Neural crest cell (in vitro differentiated cells): ENCODE data around the gene C14orf119. TPM values are rescaled to one million over a fixed set of nuclear protein-coding genes. Genes with fewer than 3 reads are reported as not detected.

ENCODE experiments used
- DNase-seq: peaks from one replicate; pipeline ENCODE4 v3.0.0; 2021; ENCODE audit warnings: low read depth, mixed read lengths, low spot score
- H3K27ac Mint-ChIP-seq: one replicate; pipeline ENCODE4 v1.8.0; 2021; ENCODE audit warnings: mild to moderate bottlenecking, mixed read lengths; ENCODE audit not compliant: unreplicated experiment
- H3K27me3 Mint-ChIP-seq: 2 replicates; pipeline ENCODE4 v1.8.0; 2021; ENCODE audit warnings: low read depth, mild to moderate bottlenecking, mixed read lengths
- H3K36me3 Mint-ChIP-seq: 2 replicates; pipeline ENCODE4 v1.8.0; 2021; ENCODE audit warnings: low read depth, mild to moderate bottlenecking, mixed read lengths
- H3K4me1 Mint-ChIP-seq: 2 replicates; pipeline ENCODE4 v1.8.0; 2021; ENCODE audit warnings: mixed read lengths
- H3K4me3 Mint-ChIP-seq: one replicate; pipeline ENCODE4 v1.8.0; 2021; ENCODE audit warnings: mild to moderate bottlenecking, mixed read lengths
- H3K9me3 Mint-ChIP-seq: 2 replicates; pipeline ENCODE4 v1.8.0; 2021; ENCODE audit warnings: mixed read lengths
- total RNA-seq: library from RNA; stranded (reverse); gene quantifications from 2 replicates; pipeline ENCODE4 v1.2.1, GENCODE V29; 2021
- TF ChIP-seq, protein P1 (sequence below): fragments of 200-600 bp; sonication (generic); conservative IDR thresholded peaks from 2 replicates; pipeline ENCODE4 v1.5.0; 2021; ENCODE audit warnings: antibody characterized with exemption, mild to moderate bottlenecking

Gene C14orf119
- total RNA-seq, 1 donor from 2014 or later, result 48.6 TPM

DNA sequence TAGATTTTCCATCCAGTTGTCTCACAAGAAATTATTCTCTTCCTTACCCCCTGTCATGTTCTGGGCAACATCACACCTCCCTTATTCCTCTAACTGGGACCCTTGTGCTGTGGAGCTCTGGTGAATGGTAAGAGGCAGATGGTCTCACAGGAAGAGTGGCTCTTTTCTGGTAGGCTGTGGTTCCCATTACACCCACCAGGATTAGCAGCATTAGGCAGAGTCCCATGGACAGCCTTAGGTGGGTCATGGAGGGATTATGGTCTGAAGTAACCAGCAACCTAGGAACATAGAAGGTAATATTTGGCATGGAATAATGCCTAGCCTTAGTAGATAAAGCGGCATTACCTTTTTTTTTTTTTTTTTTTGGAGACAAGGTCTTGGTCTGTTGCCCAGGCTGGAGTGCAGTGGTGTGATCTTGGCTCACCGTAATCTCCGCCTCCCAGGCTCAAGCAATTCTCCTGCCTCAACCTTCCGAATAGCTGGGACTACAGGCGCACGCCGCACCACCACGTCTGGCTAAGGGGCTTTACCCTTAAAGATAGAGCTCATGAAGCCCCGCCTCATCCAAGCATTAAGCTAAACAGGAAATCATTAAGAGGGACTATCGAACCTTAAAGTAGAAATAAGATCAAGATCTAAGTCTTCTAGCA is 4.0 kb downstream of the C14orf119 start:
- TF ChIP-seq, protein P1, sequence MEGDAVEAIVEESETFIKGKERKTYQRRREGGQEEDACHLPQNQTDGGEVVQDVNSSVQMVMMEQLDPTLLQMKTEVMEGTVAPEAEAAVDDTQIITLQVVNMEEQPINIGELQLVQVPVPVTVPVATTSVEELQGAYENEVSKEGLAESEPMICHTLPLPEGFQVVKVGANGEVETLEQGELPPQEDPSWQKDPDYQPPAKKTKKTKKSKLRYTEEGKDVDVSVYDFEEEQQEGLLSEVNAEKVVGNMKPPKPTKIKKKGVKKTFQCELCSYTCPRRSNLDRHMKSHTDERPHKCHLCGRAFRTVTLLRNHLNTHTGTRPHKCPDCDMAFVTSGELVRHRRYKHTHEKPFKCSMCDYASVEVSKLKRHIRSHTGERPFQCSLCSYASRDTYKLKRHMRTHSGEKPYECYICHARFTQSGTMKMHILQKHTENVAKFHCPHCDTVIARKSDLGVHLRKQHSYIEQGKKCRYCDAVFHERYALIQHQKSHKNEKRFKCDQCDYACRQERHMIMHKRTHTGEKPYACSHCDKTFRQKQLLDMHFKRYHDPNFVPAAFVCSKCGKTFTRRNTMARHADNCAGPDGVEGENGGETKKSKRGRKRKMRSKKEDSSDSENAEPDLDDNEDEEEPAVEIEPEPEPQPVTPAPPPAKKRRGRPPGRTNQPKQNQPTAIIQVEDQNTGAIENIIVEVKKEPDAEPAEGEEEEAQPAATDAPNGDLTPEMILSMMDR, result no peak

DNA sequence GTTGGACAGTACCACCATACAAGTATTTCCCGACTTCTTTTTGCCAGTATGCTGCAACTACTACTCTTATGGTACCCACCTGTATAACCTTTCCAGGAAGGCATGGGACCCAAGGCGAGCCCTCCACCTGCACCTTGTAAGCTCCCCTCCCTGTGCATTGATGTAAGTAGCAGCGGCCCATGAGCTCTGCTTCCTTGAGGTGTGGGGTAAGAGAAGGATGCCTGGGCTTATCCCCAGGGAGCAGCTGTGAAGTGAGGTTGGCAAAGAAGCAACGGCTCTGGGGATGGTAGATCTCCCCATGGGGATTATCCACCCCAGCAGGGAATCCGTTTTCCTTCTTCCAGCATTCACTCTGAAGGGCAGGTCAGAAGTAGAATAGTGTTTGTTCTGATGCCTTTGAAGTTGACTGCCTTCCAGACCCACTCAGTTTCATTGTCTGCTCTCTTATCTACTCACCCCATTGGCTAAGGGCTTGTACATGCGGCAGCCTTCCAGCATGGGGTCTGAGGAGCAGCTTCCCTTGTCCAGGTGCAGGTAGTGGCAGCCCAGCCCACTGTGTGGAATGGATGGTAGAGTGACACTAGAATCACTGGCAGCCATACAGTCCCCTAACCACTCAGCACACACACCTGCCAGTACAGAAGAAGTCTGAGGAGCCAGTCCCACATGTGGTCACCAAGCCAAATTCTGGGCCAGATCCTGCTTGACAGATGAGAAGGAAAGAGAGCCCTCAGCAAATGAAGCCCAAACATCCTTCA is 6.1 kb downstream of the C14orf119 start:
- no peak overlapping the region for H3K27ac Mint-ChIP-seq
- peaks cover 18% of the 10 kb centered on the region for H3K4me1 Mint-ChIP-seq
- H3K27me3 Mint-ChIP-seq, result peaks cover 13% of the 10 kb centered on the region

More for the DNA sequence above, 4.0 kb downstream of the C14orf119 start:
- Mint-ChIP-seq H3K36me3 (peaks cover 2% of the 10 kb centered on the region), H3K27ac (no peak overlapping the region), H3K4me1 (peaks cover 9% of the 10 kb centered on the region), H3K27me3 (peaks cover 7% of the 10 kb centered on the region), H3K4me3 (peak overlapping the region; percentile 32), H3K9me3 (no peaks in the 10 kb centered on the region)
- no peak for DNase-seq

DNA sequence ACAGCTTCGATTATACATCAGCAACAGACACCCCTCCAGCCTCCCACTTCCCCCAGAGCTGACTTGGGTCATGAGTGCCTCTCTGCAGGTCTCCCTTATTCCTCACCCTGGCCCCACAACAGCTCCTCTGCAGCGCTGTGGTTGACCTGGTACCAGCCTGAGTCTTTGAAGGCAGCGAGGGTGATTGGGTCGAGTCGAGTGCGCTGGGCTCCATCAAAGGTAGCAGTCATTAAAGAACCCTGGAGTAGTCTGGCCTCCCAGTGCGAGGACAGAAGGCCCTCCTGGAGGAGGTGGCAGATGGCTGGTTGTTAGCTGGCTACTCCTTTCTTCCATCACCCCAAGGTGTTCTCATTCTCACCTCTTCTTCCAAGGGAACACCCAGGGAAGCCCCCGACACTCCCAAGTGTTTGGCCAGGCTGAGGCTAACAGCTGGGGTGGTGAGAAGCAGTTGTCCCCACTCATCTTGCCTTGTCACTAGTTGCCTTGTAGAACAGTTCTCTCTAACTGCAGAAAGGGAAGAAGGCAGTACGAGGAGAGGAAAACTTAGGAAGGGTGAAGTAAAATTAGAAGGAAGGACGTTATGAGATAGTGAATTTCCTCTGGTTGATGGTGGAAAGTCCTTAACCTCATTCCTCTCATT is 6.8 kb downstream of the C14orf119 start:
- no peak for DNase-seq
- Mint-ChIP-seq H3K27me3 (peaks cover 13% of the 10 kb centered on the region), H3K27ac (no peak overlapping the region), H3K4me3 (no peak overlapping the region), H3K36me3 (peaks cover 2% of the 10 kb centered on the region), H3K4me1 (peaks cover 10% of the 10 kb centered on the region), H3K9me3 (no peaks in the 10 kb centered on the region)
- TF ChIP-seq, protein P1, result no peak

More for the DNA sequence above, 6.1 kb downstream of the C14orf119 start:
- no peaks in the 10 kb centered on the region for H3K9me3 Mint-ChIP-seq
- TF ChIP-seq, protein P1, result no peak
- DNase-seq, result no peak
- H3K36me3 Mint-ChIP-seq, result peaks cover 2% of the 10 kb centered on the region
- H3K4me3 Mint-ChIP-seq, result no peak overlapping the region

DNA sequence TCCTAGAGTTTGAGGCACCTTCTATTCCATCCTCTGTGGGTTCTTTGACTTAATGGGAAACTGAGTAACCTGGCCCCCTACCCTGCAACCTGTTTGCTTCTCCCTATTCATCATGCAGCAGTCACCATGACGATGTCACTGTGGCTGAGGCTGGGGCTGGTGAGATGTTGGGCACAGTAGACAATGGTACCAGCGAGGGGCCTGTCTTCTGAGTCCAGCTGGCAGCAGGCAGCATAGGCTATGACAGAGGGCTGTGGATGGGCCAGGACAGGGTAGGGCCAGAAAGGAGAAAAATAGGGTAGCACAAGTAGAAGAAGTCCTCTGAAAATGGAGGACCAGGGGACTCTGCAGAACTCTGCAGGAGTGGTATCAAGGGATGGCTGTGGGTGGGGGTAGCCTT is 7.5 kb downstream of the C14orf119 start:
- Mint-ChIP-seq H3K27me3 (peaks cover 13% of the 10 kb centered on the region), H3K4me3 (no peak overlapping the region), H3K4me1 (peaks cover 9% of the 10 kb centered on the region), H3K36me3 (peaks cover 2% of the 10 kb centered on the region), H3K27ac (no peak overlapping the region), H3K9me3 (no peaks in the 10 kb centered on the region)
- DNase-seq, result no peak
- TF ChIP-seq, protein P1, result no peak

DNA sequence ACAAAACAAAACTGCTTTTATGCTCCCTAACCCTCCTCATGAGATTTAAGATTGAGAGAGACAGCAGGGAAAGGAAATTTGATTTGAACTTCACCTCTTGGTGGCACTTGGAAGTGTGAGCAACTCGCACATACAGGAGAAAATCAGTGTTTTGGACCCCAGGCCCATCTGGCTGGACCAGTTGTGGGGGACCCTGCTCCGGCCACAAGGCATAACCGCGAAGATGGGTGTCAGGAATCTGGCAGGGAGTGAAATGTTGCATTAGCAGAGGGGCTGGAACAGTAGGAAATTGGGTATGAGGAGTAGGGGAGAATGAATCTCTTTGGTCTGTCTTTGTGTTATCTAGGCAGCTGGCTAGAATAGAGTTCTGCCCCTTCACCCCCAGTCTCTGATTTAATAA is 8.3 kb downstream of the C14orf119 start:
- H3K4me1 Mint-ChIP-seq, result peaks cover 9% of the 10 kb centered on the region
- no peak overlapping the region for H3K4me3 Mint-ChIP-seq
- H3K27ac Mint-ChIP-seq, result no peak overlapping the region
- H3K9me3 Mint-ChIP-seq, result no peaks in the 10 kb centered on the region
- peaks cover 13% of the 10 kb centered on the region for H3K27me3 Mint-ChIP-seq
- H3K36me3 Mint-ChIP-seq, result peaks cover 2% of the 10 kb centered on the region
- no peak for DNase-seq
- TF ChIP-seq, protein P1, result no peak
